GM12873 (cell line): Measurements from ENCODE around the gene CHL1.

ENCODE experiments used
- TF ChIP-seq, protein P1 (sequence below): IDR thresholded peaks from 2 replicates; pipeline ENCODE4 v1.5.1; 2012; ENCODE audit warnings: low read depth, mild to moderate bottlenecking, moderate library complexity, low read length, control low read depth; ENCODE audit not compliant: insufficient read depth; ENCODE audit errors: missing control alignments

The CHL1 gene

DNA sequence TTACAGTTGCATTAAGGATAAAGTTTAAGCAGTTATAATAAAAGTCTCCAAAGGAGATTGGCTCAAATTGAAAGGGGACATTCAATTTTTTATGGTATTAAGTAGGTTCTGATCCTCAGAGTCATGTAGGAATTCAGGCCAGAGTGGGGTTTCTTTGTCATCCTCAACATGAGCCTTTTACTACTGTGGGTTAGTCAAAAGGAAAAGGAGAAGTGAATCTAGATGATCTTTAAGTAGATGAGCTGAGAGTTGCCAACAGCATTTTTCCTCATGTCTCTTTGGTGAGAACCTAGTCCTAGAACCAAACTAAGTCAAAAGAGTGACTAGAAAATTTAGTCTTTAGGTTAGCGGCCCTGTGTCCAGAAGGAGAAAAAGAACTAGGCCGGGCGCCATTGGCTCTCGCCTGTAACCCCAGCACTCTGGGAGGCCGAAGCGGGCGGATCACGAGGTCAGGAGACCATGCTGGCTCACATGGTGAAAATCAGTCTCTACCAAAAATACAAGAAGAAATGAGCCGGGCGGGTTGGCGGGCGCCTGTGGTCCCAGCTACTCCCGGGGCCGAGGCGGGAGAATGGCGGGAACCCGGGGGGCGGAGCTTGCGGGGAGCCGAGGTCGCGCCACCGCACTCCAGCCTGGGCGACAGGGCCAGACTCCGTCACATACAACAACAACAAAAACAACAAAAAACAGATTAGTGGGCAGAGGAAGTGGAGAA lies 4.2 kb upstream of the CHL1 start:
- TF ChIP-seq, protein P1, sequence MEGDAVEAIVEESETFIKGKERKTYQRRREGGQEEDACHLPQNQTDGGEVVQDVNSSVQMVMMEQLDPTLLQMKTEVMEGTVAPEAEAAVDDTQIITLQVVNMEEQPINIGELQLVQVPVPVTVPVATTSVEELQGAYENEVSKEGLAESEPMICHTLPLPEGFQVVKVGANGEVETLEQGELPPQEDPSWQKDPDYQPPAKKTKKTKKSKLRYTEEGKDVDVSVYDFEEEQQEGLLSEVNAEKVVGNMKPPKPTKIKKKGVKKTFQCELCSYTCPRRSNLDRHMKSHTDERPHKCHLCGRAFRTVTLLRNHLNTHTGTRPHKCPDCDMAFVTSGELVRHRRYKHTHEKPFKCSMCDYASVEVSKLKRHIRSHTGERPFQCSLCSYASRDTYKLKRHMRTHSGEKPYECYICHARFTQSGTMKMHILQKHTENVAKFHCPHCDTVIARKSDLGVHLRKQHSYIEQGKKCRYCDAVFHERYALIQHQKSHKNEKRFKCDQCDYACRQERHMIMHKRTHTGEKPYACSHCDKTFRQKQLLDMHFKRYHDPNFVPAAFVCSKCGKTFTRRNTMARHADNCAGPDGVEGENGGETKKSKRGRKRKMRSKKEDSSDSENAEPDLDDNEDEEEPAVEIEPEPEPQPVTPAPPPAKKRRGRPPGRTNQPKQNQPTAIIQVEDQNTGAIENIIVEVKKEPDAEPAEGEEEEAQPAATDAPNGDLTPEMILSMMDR = no peak

GRCh38 chr3:194001-194400 lies 2.6 kb upstream of the CHL1 start:
- TF ChIP-seq, protein P1 = no peak

DNA sequence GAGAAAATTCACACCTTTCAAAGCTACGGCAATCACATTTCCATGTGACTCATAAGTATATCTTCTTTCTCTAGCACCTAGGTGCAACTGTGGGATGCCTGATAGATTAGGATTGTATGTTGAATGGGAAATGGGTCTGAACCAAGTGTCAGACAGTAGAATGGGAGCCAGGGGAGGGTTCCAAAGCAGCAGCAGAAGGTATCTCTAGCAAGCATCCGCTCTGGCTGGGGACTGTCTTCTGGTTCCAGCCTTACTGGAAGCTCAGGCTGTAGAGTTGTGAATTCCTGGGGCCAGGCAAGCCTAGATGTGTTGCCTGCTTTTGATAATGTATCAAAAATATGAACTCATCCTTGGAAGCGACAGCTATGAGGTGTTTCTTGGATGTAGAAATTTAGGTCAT lies 2.1 kb upstream of the CHL1 start:
- TF ChIP-seq, protein P1 = no peak

- TF ChIP-seq, protein P1 = no peak
Measured at GRCh38 chr3:195666-196065, 897 bp upstream of the CHL1 start.

GRCh38 chr3:197149-197827 lies 725 bp downstream of the CHL1 start:
- TF ChIP-seq, protein P1 = no peak

- TF ChIP-seq, protein P1 = no peak
Measured at GRCh38 chr3:197828-198491, 1.4 kb downstream of the CHL1 start.

DNA sequence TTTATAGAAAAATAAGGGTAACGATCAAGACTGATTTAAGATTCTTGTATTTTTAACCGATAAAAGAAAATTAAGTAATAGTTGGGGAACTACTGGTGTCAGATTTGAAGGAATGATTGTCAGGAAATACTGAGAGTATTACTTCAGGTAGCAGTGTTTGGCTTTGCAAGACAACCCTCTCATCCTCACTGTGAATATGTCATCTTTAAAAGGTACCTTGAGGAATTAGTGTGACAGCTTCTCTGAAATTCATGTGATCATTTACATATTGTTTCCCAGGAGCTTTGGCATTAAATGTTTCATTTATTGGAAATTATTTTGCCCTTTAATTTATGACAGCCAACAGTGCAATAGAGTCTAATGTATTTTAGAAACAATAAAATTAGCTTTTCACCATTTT lies 3.3 kb downstream of the CHL1 start:
- TF ChIP-seq, protein P1 = no peak
